ENCODE data around the gene FAM81A.

The FAM81A gene

GRCh38 chr15:59545573-59545972 is 107.6 kb downstream of the FAM81A start:
- no peak for DNase-seq

- no peak for DNase-seq
These were observed 110.7 kb downstream of the FAM81A start for GRCh38 chr15:59548501-59549226.

DNA sequence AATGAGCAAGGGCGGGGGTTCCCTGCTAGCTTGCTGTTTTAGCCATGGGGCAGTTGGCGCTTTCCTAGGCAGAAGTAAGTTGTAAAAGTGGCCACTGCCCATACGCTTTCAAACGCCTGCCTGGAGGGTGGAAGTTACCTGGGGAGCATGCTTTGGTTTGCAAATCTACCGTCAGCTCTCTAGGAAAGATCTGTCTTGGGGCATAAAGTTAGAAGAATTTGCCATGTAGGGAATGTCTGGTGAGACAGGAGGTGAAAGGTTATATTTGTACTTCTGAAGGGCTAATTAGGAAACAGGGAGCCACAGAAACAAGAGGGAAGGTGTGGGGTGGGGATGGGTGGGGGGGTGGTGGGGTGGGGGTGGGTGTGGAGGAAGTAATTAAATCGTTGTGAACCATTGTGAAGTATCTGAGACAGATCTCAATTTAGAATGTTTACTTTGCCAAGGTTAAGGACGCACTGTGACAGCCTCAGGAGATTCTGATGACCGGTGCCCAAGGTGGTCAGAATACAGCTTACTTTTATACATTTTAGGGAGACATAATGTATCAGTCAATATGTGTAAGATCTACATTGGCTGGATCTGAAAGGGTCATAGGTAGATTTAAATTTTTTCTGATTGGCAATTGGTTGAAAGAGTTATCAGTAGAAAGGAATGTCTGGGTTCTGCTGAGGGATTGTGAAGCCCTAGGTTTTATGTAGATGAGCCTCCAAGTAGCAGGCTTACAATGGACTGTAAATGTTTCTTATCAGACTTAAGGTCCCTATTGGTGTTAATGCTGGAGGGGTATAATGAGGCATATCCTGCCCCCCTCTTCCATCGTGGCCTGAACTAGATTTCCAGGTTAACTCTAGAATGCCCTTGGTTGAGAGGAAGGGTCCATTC is 111.6 kb downstream of the FAM81A start:
- DNase-seq = no peak

- no peak for DNase-seq
These were observed 112.5 kb downstream of the FAM81A start for GRCh38 chr15:59550530-59550929.

- no peak for DNase-seq
These were observed 113.0 kb downstream of the FAM81A start for GRCh38 chr15:59550956-59551355.

DNA sequence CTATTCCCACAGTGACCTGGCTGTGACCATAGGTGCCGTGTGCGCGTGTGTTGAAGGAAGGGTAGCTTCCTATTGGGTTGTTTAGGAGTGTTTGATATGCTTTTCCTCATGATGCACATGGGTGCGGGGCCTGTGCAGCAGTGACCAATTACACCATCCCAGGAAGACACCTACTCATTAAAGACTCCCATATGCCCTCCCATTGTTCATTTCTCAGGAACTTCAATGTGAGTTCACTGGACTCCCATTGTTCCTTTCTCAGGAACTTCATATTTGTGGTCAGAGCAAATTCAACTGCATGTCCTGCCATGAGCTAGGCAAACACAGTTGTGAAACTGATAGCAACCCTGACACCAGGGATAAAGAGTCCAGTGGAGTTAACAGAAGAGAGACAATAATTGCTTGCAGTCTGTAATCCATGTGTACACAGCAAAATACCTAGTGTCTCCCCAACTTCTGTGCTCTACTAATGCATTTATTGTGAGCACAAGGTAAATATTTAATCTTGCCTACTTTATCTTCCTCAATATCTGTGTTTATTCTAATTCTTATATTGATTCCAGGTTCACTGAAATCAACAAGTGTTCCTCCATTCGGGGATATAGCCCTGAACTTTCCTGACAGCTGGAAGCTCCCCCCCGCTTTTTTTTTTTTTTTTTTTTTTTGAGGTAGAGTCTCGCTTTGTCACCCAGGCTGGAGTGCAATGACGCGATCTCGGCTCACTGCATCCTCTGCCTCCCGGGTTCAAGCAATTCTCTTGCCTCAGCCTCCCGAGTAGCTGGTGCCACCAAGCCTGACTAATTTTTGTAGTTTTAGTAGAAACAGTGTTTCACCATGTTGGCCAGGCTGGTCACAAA is 116.1 kb downstream of the FAM81A start:
- no peak for DNase-seq

DNA sequence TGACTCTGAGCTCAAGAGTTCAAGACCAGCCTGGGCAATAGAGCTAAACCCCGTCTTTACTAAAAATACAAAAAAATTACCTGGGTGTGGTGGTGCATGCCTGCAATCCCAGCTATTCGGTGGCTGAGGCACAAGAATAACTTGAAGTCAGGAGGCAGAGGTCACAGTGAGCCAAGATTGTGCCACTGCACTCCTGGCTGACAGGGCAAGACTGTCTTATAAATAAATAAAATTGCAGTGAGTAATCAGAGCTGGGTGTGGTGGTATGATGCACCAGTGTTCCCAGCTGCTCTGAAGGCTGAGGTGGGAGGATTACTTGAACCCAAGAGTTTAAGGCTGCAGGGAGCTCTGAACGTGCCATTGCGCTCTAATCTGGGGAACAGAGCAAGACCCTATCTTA is 117.7 kb downstream of the FAM81A start:
- DNase-seq = no peak

DNA sequence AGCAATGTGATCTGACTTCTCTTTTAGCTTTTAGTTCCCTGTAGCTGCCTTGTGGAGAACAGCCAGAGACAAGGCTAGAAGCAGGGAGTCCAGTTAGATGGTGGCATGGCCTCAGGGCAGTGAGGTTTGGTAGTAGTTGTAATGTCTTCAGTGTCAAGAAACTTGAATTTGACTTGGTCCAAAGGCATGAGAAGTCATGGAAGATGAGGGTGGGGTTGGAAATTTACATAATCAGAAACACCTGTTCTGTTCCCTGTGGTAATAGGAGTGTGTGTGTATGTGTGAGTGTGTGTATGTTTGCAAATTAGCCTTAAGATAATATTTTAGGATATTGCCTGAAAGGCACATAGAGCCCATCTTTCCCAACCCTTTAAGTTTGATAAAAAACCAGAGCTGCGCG is 118.4 kb downstream of the FAM81A start:
- DNase-seq = no peak

DNA sequence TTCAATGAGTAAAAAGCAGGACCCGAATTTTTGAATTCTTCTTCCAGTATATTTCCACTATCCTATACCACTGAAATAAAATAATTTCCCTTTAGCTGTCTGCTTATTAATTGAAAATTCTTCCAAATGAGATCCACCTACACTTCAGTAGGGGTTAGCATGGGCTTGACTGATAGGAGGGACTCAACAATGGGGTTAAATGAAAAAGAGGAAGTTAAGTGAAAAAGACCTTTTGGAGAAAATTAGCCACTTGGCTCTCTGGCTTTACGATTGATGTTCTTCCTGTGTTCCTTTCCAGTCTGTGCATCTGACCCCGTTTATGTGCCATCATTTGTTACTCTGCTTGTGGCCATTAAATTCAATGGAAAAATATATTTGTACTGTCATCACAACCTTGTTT is 119.6 kb downstream of the FAM81A start:
- no peak for DNase-seq

- DNase-seq = no peak
These were observed 120.9 kb downstream of the FAM81A start for GRCh38 chr15:59558851-59559250.

DNA sequence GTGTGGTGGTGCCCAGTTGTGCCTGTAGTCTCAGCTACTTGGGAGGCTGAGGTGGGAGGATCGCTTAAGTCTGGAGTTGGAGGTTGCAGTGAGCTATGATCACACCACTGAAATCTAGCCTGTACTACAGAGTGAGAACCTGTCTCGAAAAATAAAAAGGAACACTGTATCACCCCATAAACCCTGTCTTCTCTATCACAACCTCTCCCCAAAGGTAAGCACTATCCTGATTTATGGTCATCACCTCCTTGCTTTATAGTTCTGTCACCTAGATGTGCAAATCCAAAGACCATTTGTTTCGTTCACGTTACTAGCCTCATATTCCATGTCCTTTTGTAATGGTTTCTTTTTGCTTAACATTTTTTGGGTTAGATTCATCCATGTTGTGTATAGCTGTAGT is 123.6 kb downstream of the FAM81A start:
- no peak for DNase-seq

DNA sequence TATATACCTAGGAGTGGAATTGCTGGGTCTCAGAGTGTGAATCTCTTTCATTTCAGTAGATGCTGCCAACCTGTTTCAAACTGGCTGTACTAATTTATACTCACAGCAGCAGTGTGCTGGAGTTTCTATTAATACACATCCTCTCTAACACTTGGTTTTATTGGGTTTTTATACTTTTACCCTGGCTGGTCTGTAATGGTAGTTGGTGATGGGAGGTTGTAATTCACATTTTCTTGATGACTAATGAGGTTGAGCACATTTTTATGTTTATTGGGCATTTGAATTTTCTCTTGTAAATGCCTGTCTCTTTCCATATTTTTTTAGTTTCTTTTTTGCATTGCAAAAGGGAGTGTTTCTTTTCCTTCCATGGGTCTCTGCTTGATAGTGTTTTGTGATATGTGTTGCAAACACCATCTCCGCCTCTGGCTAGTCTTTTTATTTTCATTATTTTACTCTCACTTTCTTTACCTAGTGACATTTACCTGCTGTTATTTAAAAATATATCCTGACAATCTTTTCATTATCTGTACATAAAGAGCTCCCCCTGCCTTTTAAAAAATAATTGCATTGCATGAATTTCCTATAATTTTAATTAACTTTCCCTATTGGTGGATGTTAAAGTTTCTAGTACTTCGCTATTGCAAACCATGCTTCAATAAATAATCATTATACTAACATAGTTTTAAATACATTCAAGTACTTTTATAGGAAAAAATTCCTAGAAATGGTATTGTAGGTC is 124.6 kb downstream of the FAM81A start:
- no peak for DNase-seq

GRCh38 chr15:59565299-59565698 is 127.3 kb downstream of the FAM81A start:
- DNase-seq = no peak

DNA sequence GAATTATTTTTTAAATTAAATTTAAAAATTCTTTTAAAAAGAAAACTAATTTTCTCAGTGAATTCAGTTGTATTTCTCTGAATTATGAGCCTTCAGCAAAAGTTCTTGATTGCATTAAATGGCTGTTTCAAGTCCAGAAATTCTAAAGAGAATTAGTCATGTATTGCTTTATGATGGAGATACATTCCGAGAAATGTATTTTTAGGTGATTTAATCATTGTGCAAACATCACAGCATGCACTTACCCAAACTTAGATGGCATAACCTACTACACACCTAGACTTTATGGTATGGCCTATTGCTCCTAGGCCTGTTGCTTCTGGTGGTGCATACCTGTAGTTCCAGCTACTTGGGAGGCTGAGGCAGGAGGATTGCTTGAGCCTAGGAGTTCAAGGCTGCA is 129.3 kb downstream of the FAM81A start:
- no peak for DNase-seq

DNA sequence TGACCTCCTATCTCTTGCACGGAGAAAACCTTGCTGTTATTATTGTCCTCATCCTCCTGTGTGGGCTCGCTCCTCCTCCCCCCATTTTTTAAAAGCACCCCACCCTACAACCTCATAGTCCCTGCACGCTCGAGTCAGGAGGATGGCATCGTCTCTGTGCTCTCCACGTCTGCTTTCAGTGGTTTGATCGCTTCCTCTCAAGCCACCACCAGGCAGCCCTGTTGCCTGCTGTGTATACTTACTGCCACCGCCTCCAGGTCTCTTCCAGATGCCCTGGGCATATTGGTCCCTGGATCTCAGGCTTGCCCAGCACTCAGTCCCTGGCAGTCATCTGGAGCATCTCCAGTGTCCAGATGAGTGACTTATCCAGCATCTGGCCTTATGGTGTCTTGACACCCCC is 131.5 kb downstream of the FAM81A start:
- DNase-seq = no peak

DNA sequence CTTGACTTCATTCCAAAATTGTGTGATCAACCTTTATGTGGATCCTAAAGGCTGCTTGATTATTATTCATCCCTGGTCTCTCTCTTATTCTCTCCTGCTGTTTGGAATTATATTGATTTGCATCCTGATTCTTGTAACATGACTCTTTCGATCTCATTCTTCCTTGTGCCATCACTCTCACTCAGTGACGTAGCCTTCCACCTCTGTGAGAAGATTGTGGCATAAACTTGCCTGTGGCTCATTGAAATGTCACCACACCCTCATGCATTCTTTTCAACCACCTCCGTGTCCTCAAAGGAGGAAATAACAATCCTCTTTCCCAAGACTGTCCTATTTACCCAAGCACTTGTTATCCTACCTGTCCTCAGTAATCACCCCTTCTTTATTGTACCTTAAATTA is 132.3 kb downstream of the FAM81A start:
- no peak for DNase-seq

DNA sequence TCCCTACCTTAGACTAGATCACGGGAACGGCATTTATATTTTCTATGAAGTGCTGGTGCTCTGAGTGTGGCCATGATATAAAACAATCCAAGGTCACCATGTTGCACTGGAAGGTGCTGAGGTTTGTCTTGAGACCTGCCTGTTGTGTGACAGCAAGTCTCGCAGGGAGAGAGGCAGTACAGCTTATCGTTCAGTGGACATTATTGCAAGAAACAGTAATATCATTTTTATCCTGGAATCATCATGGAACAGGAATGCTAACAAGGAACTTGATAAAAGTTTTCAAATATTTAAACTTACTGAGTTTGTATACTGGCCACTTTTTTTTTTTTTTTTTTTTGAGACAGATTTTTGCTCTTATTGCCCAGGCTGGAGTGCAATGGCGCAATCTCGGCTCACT is 133.6 kb downstream of the FAM81A start:
- no peak for DNase-seq
